HCT116 (cell line): ENCODE data around the gene LY9.

Experiments used
- CTCF ChIP-seq, 3 experiments: fragments of 200-600 bp in 1 of 3; sonication (generic) in 1 of 3; IDR thresholded peaks in 2 of 3; conservative IDR thresholded peaks in 1 of 3; 2 replicates each; pipeline ENCODE4 v1.5.1; 2012 to 2017; ENCODE audit warnings: low read depth in 2 of 3, low read length in 2 of 3, antibody characterized with exemption in 1 of 3, borderline replicate concordance in 1 of 3, control low read depth in 1 of 3, mild to moderate bottlenecking in 1 of 3, mixed read lengths in 1 of 3, mixed run types in 1 of 3, moderate library complexity in 1 of 3; ENCODE audit not compliant: insufficient read depth in 1 of 3
- EZH2 ChIP-seq: fragments of 200-600 bp; sonication (generic); IDR thresholded peaks from 2 replicates; pipeline ENCODE4 v1.6.1; 2017; ENCODE audit warnings: antibody characterized with exemption, mixed run types
- JUND ChIP-seq: IDR thresholded peaks from 2 replicates; pipeline ENCODE4 v1.6.1; 2012
- MAX ChIP-seq: IDR thresholded peaks from 2 replicates; pipeline ENCODE4 v1.6.1; 2012
- POLR2A ChIP-seq: IDR thresholded peaks from 2 replicates; pipeline ENCODE4 v1.7.0; 2011; ENCODE audit warnings: borderline replicate concordance; ENCODE audit not compliant: insufficient read depth, insufficient read length; ENCODE audit errors: extremely low read depth
- POLR2AphosphoS5 ChIP-seq: IDR thresholded peaks from 2 replicates; pipeline ENCODE4 v1.6.1; 2011; ENCODE audit warnings: mild to moderate bottlenecking, low read depth, low read length, moderate library complexity
- SIN3A ChIP-seq: IDR thresholded peaks from 2 replicates; pipeline ENCODE4 v1.6.1; 2012; ENCODE audit warnings: low read depth

- TF ChIP-seq POLR2AphosphoS5 (no peak), JUND (no peak), EZH2 (no peak), POLR2A (no peak), CTCF (IDR thresholded peaks at IDR 0.05 in 2 of 3, conservative IDR thresholded peaks at IDR 0.05 in 1 of 3; ENCODE audit: borderline replicate concordance in 1 of 3, insufficient read depth in 1 of 3, low read depth in 2 of 3, low read length in 2 of 3) (no peak), SIN3A (no peak), MAX (no peak)
These were observed 57.8 kb downstream of the LY9 start for GRCh38 chr1:160853754-160854153.
